ENCODE measurements around the gene SELL.
A peak's percentile ranks its signal among the peaks of the same experiment; 100 is the strongest.

- TF ChIP-seq CTCF (IDR thresholded peaks at IDR 0.05), result peak; percentile 79
- TF ChIP-seq EZH2 (IDR thresholded peaks at IDR 0.05), result no peak
Measured at GRCh38 chr1:169711469-169712308, at the start of gene SELL.
